GM18498 (cell line): ENCODE data around the gene DNAJA1.
"Not testable (repeated sequence)": the region's sequence is repeated elsewhere in the genome, so short reads cannot be mapped to it uniquely, and the experiment has no call there.

ENCODE experiments used
- ATAC-seq: cut with Tn5 transposase; IDR thresholded peaks from one replicate; pipeline ENCODE4 v1.9.1; 2021; ENCODE audit warnings: mild to moderate bottlenecking, moderate library complexity; ENCODE audit not compliant: unreplicated experiment

The DNAJA1 gene

GRCh38 chr9:33024966-33025571 is at the start of gene DNAJA1:
DNAJA1 (plus strand) TSS chr9:33025273; CDS start chr9:33026485, 1,212 bp downstream.
- peak; percentile 95 for ATAC-seq

GRCh38 chr9:32978051-32978450 is 47.0 kb upstream of the DNAJA1 start:
- ATAC-seq, result no peak

GRCh38 chr9:32986971-32987370 is 38.1 kb upstream of the DNAJA1 start:
- no peak for ATAC-seq

- ATAC-seq, result no peak
Measured at GRCh38 chr9:32989660-32990059, 35.4 kb upstream of the DNAJA1 start.

DNA sequence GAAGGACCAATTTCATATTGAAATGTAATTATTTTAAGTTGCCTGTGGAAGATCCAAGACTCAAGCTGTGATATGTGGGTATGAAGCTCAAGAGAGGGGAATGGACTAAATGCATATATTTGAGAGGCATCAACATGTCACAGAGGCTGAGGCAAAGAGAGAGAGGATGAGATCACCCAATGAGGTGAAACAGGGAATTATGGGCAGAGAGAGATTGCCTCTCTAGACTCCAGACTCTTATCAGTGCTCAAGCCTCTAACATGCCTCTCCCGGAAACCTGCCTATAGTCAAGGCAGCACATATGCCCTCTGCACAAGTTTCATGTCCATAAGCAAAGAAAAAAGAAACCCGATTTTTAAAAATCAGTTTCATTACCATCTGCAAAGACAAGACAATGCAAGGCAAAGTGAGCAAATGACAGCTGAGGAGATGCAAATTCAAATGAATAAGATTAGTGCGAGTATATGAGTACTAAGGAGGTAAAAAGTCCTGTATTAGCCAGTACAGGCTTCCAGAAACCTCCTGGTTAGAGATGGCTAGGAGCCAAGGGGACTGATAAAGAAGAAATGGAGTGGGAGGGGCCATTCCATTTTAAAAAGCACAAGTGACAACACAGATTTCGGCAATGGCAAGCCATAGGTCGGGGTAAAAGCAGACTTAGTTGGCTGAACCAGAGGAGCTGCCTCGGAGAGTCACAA is 33.0 kb upstream of the DNAJA1 start:
- ATAC-seq, result no peak

DNA sequence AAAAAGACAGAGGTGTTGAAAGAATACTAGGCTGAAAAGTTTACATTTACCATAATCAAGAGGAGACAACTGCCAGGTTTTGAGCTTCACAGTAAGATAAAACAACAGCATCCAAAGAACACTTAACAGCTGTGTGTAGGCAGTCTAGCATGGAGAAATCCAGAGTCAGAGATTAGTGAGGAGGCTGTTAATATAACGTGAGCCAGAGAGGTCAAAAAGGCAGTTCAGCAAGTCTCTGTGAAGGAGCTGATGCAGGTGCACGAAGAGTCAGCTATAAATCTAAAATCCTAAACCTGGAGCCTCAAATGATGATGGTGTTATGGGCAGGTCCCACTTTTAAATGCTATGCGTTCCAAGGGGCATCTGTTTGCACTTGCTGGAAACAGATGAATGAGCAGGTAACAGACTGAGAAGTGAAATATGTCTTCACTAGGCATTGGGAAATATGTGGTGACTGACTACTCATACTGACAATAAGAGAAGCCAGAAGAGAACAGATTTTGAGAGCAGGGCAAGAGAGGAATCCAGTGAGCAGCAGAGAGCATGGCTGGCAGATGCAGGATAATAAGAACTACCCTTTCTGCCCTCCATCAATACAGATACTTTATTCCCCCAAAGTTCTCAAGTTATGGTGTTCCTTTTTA is 32.4 kb upstream of the DNAJA1 start:
- no peak for ATAC-seq

- not testable (repeated sequence) for ATAC-seq
Measured at GRCh38 chr9:33000682-33001055, 24.4 kb upstream of the DNAJA1 start.

DNA sequence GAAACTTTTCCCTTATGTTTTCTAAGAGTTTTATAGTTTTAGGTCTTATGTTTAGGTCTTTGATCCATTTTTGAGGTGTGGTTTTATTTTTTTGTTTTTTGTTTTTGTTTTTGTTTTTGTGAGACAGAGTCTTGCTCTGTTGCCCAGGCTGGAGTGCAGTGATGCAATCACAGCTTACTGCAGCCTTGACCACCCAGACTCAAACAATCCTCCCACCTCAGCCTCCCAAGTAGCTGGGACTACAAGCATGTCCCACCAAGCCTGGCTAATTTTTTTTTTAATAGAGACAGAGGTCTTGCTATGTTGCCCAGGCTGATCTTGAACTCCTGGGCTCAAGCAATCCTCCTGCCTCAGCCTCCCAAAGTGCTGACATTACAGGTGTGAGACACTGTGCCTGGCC is 19.7 kb upstream of the DNAJA1 start:
- ATAC-seq, result not testable (repeated sequence)

DNA sequence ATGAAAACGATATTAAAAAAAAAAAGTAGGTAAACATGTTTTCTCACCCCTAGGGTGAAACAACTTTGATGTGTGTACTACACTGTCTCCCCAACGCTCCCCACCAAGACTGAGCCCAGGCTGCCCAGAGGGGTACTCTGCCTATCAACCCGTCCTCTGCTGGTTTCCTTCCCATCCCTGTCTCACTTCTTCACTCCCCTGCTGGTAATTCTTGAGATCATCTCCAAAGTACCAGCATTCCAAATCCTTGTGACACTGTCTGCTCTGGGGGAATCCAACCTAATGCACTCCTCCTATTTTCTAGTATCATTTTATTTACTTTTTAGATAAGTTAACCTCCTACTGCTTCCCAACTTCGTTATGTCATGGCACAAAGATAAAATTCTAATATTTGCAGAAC is 17.3 kb upstream of the DNAJA1 start:
- ATAC-seq, result no peak

GRCh38 chr9:33011831-33012230 is 13.2 kb upstream of the DNAJA1 start:
- ATAC-seq, result no peak

DNA sequence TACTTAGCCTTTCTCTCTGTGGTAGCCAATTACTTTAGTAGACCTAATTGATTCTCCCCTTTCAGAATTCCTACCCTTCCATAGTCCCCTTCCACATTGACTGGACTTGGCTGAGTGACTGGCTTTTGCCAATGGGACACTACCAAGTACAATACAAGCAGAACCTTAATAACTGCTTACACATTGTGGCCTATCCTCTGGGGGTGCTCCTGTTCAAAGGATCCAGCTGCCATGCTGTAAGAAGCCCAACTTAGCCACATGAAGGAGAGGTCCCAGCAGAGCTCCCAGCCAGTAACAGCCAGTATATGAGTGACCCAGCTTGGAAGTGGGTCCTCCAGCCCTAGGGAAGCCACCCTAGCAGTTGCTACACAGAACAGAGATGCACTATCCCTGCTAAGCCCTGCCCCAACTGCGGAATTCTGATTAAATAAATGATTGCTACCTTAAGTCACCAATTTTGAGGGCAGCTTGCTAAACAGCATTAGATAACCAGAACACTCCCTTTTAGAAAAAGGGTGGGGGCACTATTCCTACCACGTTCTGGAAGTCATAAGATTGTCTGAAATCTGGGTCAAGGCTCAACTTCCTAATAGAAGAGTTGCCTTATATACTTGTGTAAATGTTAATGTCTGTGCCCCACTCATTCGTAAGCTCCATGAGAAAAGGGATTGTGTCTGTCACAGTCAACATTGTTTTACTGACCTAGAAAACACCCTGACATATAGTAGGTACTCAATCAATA is 12.6 kb upstream of the DNAJA1 start:
- no peak for ATAC-seq

- ATAC-seq, result no peak
Measured at GRCh38 chr9:33013962-33014664, 11.0 kb upstream of the DNAJA1 start.

- no peak for ATAC-seq
Measured at GRCh38 chr9:33014665-33015014, 10.4 kb upstream of the DNAJA1 start.

DNA sequence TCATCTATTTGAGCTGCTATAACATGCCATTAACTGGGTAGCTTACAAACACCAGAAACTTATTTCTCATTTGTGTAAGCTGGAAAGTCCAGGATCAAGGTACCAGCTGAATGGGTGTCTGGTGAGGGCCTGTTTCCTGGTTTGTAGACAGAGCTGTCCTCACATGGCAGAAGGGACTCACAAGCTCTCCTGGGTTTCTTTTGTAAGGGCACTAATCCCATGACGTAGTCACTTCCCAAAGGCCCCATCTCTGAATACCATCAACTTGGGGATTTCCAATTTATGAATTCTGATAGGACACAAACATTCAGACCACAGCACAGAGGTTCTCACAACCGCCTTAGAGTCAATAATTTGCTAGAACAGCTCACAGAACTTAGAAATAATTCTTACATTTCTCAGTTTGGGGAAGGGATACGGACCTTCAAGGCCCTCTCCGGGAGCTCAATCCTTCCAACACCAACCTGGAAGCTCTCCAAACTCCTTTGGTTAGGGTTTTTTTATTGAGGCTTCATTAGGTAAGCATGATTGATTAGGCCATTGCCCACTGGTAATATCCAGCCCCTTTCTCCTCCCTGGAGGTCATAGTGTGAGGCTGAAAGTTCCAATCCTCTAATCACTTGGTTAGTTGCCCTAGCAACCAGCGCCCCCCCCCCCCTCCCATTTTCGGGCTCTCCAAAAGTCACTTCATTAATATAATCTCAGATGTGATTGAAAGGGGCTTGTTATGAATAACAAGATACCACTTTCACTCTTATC is 7.6 kb upstream of the DNAJA1 start:
- ATAC-seq, result no peak

DNA sequence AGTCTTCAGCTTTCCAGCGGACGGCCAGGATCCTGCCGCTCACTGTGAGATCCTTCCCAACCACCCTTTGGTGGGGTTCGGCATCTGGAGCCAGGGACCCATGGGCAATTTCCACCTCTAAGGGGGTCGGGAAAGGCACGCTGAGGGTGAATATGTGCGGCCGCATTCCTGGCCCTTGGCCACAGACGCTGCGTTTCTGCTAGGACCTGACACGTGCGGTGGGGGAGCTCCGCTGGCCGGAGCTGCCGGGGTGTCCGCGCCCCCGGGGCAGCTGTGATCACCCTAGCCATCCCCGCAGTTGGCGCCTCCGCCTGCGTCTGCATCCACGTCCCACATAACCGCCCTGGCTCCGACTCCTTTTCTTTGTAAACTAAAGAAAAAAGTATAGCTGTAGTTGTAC is 5.3 kb upstream of the DNAJA1 start:
- no peak for ATAC-seq

DNA sequence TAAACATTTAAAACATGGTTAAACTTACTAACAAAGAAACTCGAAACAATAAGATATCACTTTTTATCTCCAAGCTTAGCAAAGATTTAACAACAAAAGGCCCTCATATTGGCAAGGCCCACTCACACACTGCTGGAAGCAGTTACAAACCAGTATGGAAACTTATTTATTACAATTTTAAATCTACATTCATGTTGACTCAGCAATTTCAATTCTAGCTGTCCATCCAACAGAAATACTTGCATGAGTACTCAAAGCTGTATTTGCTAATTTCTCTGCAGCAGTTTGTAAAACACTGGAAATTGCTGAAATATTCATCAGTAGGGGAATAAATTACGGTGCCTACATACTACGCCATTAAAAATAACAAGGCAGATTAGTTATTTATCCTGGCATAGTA is 2.8 kb upstream of the DNAJA1 start:
- no peak for ATAC-seq

GRCh38 chr9:33022755-33023154 is 2.3 kb upstream of the DNAJA1 start:
- ATAC-seq, result no peak

- ATAC-seq, result no peak
Measured at GRCh38 chr9:33023661-33024060, 1.4 kb upstream of the DNAJA1 start.

DNA sequence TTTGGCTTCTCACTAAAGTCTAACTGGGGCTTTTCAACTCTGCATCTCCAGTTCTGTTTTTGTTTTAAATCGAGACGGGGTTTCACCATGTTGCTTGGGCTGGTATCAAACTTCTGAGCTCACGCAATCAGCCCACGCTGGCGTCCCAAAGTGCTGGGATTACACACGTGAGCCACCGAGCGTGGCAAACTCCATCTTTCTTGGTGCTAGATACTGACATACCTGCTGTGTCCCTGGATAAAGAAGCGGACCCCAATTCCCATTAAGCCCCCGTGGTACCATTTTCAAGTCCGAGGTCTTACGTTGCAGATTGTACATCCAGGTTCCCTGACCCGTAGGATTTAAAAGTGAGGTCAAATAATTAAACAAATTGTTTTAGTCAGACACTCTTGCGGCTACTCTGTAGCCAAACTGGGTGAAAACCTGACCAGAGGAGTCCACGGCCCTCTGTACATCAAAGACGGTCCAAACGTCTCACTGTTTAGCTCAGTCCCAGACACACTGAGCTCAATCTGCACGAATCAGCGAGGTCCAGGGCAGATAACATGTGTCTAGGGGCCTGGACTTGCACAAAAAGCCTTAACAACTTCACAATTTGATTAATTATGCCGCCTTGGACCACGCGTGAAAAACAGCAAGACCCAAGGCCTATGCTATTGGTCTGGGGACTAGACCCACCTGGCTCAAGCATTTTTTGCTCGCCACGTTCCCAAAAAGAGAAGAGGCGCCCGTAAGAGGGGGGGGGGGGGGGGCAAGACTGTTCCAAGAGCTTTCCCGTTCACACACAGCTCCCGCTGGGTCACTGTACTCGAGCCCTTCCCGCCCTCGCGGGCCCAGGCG is 727 bp upstream of the DNAJA1 start:
- ATAC-seq, result peak; percentile 0
